NCI-H1694 treated with DMSO at 0.1 percent for 48 hours (cell line): ENCODE data around the gene CCDC32.

Experiments
- DNase-seq: peaks from one replicate; lab custom pipeline; 2025; lab: John Stamatoyannopoulos, UW

Gene CCDC32

DNA sequence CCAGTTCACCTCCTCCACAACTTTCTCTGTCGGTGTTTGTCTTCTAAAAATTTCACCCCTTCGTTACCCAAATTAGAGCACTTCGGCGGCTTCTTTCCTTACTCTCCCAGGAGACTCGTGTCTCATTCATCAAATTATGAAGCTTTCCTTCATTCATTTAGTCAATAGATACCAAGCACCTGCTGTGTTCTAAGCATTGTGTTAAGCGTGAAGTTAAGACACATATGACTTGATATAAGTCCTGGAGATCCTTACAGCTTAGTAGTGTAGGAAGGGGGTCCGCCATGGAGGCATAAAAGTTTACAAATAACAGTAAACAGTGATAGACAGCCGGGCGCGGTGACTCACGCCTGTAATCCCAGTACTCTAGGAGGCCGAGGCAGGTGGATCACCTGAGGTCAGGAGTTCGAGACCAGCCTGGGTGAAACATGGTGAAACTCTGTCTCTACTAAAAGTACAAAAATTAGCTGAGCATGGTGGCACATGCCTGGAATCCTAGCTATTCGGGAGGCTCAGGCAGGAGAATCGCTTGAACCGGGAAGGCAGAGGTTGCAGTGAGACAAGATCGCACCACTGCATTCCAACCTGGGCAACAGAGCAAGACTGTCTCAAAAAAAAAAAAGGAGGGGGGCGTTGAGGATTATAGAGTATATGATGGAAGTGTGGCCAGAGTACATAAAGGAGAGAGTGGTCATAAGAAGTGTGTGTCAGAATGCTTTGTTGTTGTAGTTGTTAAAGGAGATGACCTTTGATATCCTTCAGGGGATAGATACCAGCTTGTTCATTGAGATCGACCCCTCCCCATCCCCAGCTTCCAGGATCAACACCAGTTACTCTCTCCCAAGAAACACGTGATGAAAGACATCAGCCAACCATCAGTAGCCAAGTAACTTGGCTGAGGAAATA is 744 bp upstream of the CCDC32 start:
- no peak for DNase-seq

DNA sequence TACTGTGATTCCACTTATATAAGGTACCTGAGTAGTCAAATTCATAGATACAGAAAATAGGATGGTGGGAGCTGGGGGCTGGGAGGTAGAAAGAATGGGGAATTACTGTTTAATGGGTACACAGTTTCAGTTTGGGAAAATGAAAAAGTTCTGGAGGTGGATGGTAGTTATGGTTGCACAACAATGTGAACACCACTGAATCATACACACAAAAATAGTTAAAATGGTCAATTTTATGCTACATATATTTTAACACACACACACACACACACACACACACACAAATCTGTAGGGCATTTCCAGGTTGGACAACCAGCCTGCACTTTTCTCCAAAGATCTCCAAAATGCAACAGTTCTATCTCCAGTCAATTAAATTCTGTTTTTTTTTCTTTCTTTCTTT is 1.4 kb downstream of the CCDC32 start:
- no peak for DNase-seq

GRCh38 chr15:40562691-40563090 is 2.2 kb downstream of the CCDC32 start:
- no peak for DNase-seq

GRCh38 chr15:40558952-40559742 is 5.7 kb downstream of the CCDC32 start:
- no peak for DNase-seq

- no peak for DNase-seq
Observed at GRCh38 chr15:40555876-40556275, 9.0 kb downstream of the CCDC32 start.

DNA sequence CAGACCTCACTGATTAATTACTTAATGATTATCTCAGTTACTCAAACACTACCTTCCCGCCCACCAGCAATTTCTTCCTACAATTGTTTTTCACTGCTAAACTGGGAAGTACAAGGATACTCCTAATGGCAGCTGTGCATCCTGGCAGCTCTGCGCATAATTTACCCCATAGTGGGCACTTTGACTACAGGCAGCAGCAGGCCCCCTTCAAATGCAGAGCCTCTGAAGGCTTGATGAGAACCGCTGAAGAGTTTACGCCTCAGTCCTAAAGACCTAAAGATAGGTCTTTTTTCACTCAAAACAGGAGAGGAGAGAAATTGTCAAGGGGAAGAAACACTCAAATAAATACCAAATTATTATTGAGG is 10.7 kb downstream of the CCDC32 start:
- DNase-seq = no peak

GRCh38 chr15:40550341-40551037 is 14.4 kb downstream of the CCDC32 start:
- DNase-seq = no peak

DNA sequence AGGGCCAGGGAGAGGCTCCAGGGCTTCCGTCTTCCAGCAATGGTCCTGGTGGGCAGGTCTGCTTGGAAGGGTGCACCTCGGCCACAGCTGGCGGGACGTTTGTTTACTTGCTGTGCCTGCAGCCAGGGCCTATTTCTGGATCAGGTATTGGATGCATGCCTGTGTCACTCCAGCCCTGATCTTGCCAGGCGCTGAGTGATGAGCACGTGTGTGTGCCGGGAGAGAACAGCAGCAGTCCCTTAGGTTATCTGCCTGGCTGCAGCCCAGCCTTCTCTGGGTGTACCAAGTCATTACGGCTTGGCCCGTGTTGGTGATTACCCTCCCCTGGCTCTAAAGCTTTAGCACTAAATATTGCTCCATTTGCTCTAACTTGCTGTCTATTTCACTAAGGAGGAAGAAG is 14.9 kb downstream of the CCDC32 start:
- peak; percentile 4 for DNase-seq

DNA sequence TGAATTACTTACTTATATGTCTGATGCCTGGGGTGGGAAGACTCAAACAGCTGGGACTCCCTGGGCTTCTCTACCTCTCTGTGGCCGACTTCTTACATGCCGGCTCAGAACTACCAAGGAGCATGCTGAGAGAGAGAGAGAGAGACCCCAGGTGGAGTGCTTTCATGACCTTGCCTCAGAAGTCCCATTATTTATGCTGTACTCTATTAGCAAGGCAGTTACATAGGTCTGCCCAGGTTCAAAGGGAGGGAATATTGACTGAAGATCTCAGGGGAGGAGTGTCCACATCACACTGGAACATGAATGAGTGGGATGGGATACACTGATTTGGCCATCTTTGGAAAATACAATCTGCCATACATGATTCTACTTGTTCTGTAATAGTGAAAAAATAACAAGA is 16.2 kb downstream of the CCDC32 start:
- DNase-seq = no peak

GRCh38 chr15:40545457-40545856 is 19.4 kb downstream of the CCDC32 start:
- no peak for DNase-seq

DNA sequence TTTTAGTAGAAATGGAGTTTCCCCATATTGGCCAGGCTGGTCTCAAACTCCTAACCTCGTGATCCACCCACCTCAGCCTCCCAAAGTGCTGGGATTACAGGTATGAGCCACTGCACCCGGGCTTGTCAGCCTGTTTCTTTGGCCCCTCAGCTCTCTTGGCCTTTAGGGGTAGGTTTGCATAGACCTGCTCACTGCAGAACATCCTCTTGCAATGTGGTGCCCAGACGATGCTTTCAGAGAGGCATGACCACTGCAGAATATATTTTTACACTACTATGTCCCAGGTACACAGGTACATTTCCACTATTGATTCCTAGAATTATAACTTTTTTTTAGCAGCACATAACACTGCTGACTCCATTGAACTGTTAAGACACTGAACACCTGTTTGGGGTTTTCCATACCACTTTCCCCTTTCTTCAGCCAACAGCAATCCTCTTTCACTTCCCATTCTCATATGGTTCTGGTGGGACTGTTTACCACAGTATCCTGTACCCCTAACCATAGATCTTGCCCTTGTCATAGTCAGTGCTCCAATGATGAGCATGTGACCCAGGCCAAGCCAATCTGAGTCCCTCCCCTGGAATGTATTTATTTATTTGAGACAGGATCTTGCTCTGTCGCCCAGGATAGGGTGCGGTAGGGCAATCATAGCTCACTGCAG is 21.1 kb downstream of the CCDC32 start:
- no peak for DNase-seq

- DNase-seq = no peak
Observed at GRCh38 chr15:40543082-40543481, 21.8 kb downstream of the CCDC32 start.

GRCh38 chr15:40538976-40539375 is 25.9 kb downstream of the CCDC32 start:
- no peak for DNase-seq

GRCh38 chr15:40536501-40536900 is 28.3 kb downstream of the CCDC32 start:
- no peak for DNase-seq

GRCh38 chr15:40534371-40534770 is 30.5 kb downstream of the CCDC32 start:
- DNase-seq = no peak

DNA sequence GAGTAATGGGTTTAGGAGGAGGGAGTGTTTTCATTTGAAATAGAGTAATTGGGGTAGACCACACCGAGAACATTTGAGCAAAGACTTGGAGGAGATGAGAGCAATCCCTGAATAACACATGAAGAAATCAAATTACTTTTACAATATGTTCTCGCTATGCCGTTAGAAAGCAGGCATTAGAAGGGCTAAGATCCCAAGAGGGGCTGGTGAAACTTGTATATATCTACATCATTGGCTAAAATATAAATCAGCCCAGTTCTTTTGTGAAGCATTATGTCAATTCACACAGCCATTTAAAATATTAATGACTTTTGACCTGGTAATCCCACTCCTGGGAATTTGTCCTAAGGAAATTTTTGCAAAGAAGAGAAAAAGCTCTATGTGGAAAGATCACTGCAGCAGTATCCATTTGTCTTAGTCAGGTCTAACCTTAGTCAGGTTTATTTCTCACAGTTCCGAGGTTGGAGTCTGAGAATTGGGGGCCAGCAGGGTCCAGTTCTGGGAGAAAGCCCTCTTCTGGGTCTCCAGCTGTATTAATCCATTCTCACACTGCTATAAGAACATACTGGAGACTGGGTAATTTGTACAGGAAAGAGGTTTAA is 31.0 kb downstream of the CCDC32 start:
- DNase-seq = no peak

DNA sequence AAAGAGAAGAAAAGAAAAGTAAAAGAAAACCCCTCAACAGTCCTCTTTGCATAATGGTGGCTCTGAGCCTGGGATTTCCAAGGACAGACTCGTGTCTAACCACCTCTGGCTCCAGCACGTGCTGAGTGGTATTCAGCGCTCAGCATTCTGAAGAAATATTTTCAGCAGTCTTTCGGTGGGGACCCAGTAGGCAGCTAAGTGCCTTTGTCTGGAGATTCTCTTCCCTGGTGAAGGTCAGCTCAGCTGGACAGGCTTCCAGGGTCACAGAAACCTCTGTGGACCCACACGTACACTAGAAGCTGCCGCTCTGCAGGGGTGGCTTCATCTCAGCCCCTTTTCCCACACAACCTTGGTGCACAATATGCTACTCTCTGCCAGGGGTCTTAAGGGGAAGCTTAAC is 36.0 kb downstream of the CCDC32 start:
- no peak for DNase-seq

DNA sequence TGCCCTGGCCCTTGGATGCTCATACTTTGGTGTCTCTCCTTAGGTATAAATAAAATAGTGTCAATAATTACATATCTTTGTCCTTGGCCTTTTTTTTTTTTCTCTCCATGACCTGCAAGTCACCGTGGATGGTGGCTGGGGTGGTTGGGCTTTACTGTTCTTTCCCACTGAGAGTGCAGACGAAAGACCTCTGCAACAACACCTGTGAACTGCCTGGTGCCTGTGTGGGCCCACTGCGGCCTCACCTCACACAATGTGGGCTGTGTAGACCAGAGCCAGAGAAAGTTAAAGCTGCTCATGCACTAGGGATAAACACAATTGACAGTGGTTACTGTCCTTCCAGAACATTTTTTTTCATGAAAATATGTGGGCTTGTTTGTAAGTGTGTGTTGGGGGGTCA is 39.0 kb downstream of the CCDC32 start:
- DNase-seq = no peak

GRCh38 chr15:40523611-40524010 is 41.2 kb downstream of the CCDC32 start:
- no peak for DNase-seq

GRCh38 chr15:40516322-40516721 is 48.5 kb downstream of the CCDC32 start:
- no peak for DNase-seq

DNA sequence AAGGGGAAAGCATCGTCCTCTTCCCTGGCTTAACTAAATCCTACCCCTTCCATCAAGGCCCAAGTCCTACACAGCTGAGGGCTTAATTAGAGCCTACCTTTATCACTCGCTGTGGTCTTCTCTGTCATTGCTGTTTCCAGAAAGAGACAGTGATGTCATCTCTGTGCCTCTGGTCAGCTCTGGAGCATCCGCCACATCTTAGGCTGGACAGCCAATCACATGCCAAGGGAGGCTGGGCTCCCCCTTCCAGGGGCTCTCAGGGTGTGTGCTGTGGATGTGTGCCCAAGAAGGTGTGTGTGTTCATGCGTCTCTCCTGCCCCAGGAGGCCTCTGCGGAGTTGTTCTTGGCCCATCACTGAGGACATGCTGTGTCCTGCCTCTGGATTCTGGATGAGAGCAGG is 51.2 kb downstream of the CCDC32 start:
- DNase-seq = no peak

- DNase-seq = no peak
Observed at GRCh38 chr15:40512440-40512839, 52.4 kb downstream of the CCDC32 start.
